ENCODE data around the gene SFRP5. TPM values are rescaled to one million over a fixed set of nuclear protein-coding genes. Genes with fewer than 3 reads are reported as not detected.

SFRP5 gene, protein sequence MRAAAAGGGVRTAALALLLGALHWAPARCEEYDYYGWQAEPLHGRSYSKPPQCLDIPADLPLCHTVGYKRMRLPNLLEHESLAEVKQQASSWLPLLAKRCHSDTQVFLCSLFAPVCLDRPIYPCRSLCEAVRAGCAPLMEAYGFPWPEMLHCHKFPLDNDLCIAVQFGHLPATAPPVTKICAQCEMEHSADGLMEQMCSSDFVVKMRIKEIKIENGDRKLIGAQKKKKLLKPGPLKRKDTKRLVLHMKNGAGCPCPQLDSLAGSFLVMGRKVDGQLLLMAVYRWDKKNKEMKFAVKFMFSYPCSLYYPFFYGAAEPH
- not detected in 2 replicates for total RNA-seq

DNA sequence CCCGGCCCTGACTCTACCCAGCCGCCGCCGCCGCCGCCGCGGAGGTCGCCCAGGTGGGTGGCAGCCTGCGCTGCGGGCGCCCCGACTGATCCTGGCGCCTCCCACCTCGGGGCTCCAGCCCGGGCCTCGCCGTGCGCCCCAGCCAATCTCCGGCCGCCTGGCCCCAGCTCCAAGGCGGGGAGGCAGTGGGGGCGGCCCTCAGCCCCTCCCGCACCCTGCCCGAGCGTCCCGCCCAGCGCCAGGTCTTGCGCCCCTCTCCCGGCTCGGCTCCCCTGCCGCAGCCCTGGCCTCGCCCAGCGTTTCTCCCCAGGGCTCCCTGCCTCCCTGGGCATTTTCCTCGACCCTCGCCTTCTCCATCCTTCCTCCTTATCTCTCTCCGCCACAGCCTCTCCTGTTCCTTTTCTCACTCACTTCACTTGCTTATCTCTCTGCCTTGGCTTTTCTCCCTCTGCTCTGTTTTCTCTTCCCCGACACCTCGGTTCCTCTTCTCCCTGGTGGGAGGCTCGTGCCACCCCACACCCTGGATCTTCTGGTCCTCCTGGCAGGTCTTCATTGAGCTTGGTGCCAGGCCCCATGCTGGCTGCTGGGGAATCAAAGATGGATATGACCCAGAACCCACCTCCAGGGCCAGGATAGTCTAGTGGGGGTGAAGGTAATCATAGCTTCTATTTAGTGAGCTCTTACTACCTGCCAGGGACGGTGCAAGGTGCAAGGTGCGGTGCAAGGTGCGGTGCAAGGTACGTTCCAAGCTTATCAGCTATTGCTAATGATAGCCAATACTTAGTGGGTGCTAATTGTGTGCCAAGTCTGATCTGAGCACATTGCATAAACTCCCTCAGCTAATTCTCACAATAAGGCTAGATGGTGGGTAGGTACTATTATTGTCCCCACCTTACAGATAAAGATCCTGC is at the start of gene SFRP5:
SFRP5 (minus strand) TSS at position 87 of the 911 bp plus-strand sequence. CDS start 166 bp downstream, outside the sequence.
- intact Hi-C loops (cut with micrococcal nuclease): no loop called here
- peaks cover 5% of the 10 kb centered on the region for H3K4me1 Mint-ChIP-seq (ENCODE audit: low read depth)
- peaks cover 3% of the 10 kb centered on the region for H3K36me3 Mint-ChIP-seq (ENCODE audit: low read depth)
- H3K4me3 Mint-ChIP-seq: no peak within 1 kb of the TSS
- no peak within 1 kb of the TSS for H3K27ac Mint-ChIP-seq
- peaks cover 31% of the 10 kb centered on the region for H3K27me3 Mint-ChIP-seq (ENCODE audit: insufficient read depth)
- H3K9me3 Mint-ChIP-seq: no peaks in the 10 kb centered on the region
- no peak for DNase-seq (ENCODE audit: low spot score)

DNA sequence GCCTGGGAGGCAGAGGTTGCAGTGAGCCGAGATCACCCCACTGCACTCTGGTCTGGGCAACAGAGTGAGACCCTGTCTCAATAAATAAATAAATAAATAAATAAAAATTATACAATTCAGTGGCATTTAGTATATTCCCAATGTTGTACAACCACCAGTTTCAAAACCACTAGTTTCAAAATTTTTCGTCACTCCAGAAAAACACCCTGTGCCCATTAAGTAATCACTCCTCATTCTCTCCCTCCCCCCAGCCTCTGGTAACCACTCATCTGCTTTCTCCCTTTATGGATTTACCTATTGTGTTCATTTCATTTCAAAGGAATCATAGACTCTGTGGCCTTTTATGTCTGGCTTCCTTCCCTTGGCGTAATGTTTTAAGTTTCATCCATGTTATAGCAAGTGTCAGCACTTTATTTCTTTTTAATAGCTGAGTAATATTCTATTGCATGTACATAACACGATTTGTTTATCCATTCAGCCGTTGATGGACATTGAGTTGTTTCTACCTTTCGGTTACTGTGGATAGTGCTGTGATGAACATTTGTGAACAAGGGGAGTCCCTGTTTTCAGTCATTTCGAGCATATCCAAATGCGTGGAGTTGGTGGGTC is 48.4 kb upstream of the SFRP5 start:
- no peaks in the 10 kb centered on the region for H3K4me1 Mint-ChIP-seq (ENCODE audit: low read depth)
- DNase-seq (ENCODE audit: low spot score): no peak
- H3K36me3 Mint-ChIP-seq (ENCODE audit: low read depth): no peaks in the 10 kb centered on the region
- intact Hi-C loops (cut with micrococcal nuclease): no loop called here
- H3K9me3 Mint-ChIP-seq: no peaks in the 10 kb centered on the region
- H3K27me3 Mint-ChIP-seq (ENCODE audit: insufficient read depth): peaks cover 9% of the 10 kb centered on the region
- H3K4me3 Mint-ChIP-seq: no peak overlapping the region
- no peak overlapping the region for H3K27ac Mint-ChIP-seq

DNA sequence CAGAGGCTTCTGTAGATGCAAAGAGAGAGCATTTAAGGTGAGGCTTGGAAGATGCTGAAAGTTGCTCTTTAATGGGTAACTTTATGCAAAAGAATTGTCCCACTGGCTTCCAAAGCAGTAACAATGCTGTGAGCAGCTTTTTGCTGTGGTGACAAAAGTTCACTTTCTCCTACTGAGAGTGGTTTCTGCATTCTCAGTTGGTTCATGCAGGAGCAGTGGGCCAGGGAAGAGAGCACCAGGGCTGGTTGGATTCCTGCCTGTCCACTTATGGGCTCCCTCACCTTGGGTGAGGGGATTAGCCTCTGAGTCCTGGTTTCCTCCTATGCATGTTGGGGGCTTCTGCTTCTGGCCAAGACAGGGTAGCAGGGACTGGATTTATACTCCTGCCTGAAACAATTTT is 46.8 kb upstream of the SFRP5 start:
- Mint-ChIP-seq H3K9me3 (no peaks in the 10 kb centered on the region), H3K36me3 (ENCODE audit: low read depth) (no peaks in the 10 kb centered on the region), H3K27me3 (ENCODE audit: insufficient read depth) (peaks cover 15% of the 10 kb centered on the region), H3K4me1 (ENCODE audit: low read depth) (no peaks in the 10 kb centered on the region), H3K27ac (no peak overlapping the region), H3K4me3 (no peak overlapping the region)
- intact Hi-C loops (cut with micrococcal nuclease): no loop called here
- no peak for DNase-seq (ENCODE audit: low spot score)

DNA sequence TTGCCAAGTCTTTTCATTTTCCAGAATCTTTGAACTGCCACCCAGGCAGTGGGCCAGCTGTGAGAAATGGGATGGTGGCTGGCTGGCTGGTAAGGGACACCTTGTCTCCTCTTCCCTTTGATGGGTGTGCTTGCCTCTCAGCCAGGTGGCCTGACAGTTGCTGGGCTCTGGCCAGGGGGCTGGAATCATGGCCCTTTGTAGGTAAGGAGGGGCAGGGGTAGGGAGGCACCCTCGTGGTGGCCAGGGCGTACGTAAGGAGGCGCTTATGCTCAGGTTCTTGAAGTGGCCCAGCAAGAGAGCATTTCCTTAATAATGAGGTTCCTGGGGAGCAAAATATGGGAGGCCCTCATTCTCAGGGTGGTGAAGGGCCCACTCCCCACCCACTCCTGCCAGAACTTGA is 44.8 kb upstream of the SFRP5 start:
- no peak for DNase-seq (ENCODE audit: low spot score)
- no peak overlapping the region for H3K4me3 Mint-ChIP-seq
- no peaks in the 10 kb centered on the region for H3K36me3 Mint-ChIP-seq (ENCODE audit: low read depth)
- no peaks in the 10 kb centered on the region for H3K4me1 Mint-ChIP-seq (ENCODE audit: low read depth)
- peaks cover 15% of the 10 kb centered on the region for H3K27me3 Mint-ChIP-seq (ENCODE audit: insufficient read depth)
- H3K9me3 Mint-ChIP-seq: no peaks in the 10 kb centered on the region
- intact Hi-C loops (cut with micrococcal nuclease): no loop called here
- no peak overlapping the region for H3K27ac Mint-ChIP-seq

DNA sequence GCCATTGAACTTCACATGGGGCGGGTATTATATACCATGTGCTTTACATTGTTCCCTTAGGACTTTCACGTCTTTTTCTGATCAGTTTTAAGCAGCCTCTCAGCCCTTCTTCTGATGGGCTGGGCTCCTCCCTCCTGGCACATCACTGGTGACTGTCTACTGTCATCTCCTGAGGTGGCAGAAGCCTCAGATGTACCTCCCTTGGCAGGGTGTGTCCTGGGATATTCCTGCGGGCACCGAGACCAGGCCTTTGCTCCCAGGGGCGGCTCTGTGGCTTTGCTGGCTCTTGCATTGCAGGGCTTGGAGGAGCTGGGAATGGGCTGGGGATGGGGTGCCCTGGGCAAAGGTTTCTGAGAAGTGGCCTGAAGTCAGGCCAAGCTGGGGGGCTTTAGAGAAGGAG is 43.2 kb upstream of the SFRP5 start:
- Mint-ChIP-seq H3K4me3 (no peak overlapping the region), H3K36me3 (ENCODE audit: low read depth) (no peaks in the 10 kb centered on the region), H3K27me3 (ENCODE audit: insufficient read depth) (peaks cover 8% of the 10 kb centered on the region), H3K4me1 (ENCODE audit: low read depth) (no peaks in the 10 kb centered on the region), H3K27ac (no peak overlapping the region), H3K9me3 (no peaks in the 10 kb centered on the region)
- no peak for DNase-seq (ENCODE audit: low spot score)
- intact Hi-C loops (cut with micrococcal nuclease): no loop called here

DNA sequence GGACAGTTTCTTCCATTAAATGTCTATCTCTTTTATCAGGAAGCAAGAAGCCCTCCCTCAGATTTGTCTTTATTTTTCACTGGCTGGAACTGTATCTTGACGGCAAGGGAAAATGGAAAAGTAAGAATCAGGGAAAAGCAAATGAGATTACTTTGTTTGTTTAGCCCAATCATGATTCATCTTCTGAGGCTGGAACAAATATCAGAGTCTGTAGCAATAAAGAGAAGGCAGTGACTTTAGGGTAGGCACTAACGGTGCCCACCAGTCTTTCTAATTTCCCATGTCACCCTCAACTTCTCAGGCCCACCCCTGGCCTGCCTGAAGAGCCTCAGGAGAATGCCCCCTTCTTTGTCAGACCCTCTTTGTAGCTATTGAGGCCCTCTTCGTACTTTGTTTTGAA is 41.5 kb upstream of the SFRP5 start:
- Mint-ChIP-seq H3K9me3 (no peaks in the 10 kb centered on the region), H3K36me3 (ENCODE audit: low read depth) (no peaks in the 10 kb centered on the region), H3K27me3 (ENCODE audit: insufficient read depth) (peaks cover 6% of the 10 kb centered on the region), H3K4me1 (ENCODE audit: low read depth) (no peaks in the 10 kb centered on the region), H3K27ac (no peak overlapping the region), H3K4me3 (no peak overlapping the region)
- DNase-seq (ENCODE audit: low spot score): no peak
- intact Hi-C loops (cut with micrococcal nuclease): no loop called here

DNA sequence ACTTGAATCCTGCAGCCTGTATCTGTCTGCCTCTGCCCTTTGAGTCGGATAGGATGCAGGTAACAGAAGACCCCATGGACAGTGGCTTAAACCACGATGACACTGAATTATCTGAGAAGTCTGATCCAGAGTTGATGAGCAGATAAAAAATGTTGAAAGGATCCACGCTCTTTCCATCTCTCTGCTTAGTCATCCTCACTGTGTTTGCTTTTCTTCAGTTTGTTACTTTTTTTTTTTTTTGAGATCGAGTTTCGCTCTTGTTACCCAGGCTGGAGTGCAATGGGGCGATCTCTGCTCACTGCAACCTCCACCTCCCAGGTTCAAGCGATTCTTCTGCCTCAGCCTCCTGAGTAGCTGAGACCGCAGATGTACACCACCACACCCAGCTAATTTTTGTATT is 40.9 kb upstream of the SFRP5 start:
- no peaks in the 10 kb centered on the region for H3K4me1 Mint-ChIP-seq (ENCODE audit: low read depth)
- no peaks in the 10 kb centered on the region for H3K36me3 Mint-ChIP-seq (ENCODE audit: low read depth)
- no peak overlapping the region for H3K27ac Mint-ChIP-seq
- H3K27me3 Mint-ChIP-seq (ENCODE audit: insufficient read depth): peaks cover 6% of the 10 kb centered on the region
- no peaks in the 10 kb centered on the region for H3K9me3 Mint-ChIP-seq
- DNase-seq (ENCODE audit: low spot score): no peak
- intact Hi-C loops (cut with micrococcal nuclease): no loop called here
- H3K4me3 Mint-ChIP-seq: no peak overlapping the region

DNA sequence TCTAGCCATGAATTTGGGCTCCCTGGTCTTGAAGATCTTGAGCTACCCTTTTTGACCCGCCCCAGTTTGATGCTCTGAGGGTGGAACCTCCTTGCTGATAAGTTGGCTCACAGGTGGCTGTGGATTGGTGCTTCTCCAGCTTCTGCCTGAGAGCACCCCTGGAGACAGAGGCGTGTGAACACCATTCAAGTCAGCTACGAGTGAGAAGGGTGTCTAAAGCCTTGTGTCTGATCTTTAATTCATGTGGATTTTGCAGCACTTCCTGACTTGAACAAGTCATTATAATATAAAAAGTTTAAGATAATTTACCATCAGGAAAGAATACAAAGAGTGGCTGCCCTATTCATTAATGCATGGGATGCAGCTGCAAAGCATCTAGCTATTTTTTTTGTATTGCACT is 40.2 kb upstream of the SFRP5 start:
- H3K4me3 Mint-ChIP-seq: no peak overlapping the region
- H3K27me3 Mint-ChIP-seq (ENCODE audit: insufficient read depth): peaks cover 7% of the 10 kb centered on the region
- intact Hi-C loops (cut with micrococcal nuclease): no loop called here
- no peak overlapping the region for H3K27ac Mint-ChIP-seq
- no peaks in the 10 kb centered on the region for H3K9me3 Mint-ChIP-seq
- no peaks in the 10 kb centered on the region for H3K36me3 Mint-ChIP-seq (ENCODE audit: low read depth)
- DNase-seq (ENCODE audit: low spot score): no peak
- no peaks in the 10 kb centered on the region for H3K4me1 Mint-ChIP-seq (ENCODE audit: low read depth)

DNA sequence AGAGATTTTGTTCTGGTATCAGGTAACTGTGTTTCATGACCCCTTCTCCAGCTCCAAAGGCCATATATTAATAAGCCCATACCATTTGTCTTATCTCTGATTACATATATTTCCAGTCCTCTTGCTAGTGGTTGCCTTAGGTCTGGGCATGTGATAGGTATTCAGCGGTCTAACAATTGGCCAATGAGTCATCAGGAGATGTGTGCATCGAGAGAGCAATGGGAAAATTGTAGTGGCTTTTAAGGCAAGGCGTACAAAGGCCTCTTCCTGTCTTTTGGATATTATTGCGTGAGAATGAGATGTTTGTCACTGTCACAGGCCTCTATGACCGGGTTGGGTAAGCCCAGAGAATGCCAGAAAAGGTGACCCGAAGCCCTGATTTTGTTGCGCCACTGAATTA is 38.6 kb upstream of the SFRP5 start:
- Mint-ChIP-seq H3K27me3 (ENCODE audit: insufficient read depth) (peaks cover 7% of the 10 kb centered on the region), H3K36me3 (ENCODE audit: low read depth) (no peaks in the 10 kb centered on the region), H3K4me3 (no peak overlapping the region), H3K27ac (no peak overlapping the region), H3K4me1 (ENCODE audit: low read depth) (no peaks in the 10 kb centered on the region), H3K9me3 (no peaks in the 10 kb centered on the region)
- intact Hi-C loops (cut with micrococcal nuclease): no loop called here
- no peak for DNase-seq (ENCODE audit: low spot score)

DNA sequence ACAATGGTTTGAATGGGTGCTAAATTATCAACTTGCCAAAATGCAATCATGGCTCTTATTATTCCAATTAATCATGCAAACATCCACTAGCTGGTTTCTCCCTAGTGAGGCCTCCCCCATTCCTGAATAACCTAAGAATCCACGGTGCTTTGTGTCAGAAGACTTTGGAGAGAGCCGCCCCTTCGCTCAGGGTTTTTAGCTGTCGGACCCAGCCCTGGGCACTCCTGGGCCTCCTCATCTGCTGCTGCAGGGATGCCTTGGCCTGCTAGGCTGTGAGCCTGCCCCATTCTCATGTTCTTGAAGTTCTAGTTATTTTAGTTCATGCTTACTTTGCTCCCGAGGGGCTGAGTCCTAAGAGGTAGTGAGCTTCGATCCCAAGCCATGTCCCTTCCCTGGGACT is 34.1 kb upstream of the SFRP5 start:
- H3K4me1 Mint-ChIP-seq (ENCODE audit: low read depth): no peaks in the 10 kb centered on the region
- no peak overlapping the region for H3K4me3 Mint-ChIP-seq
- no peaks in the 10 kb centered on the region for H3K9me3 Mint-ChIP-seq
- DNase-seq (ENCODE audit: low spot score): no peak
- H3K36me3 Mint-ChIP-seq (ENCODE audit: low read depth): no peaks in the 10 kb centered on the region
- peaks cover 11% of the 10 kb centered on the region for H3K27me3 Mint-ChIP-seq (ENCODE audit: insufficient read depth)
- H3K27ac Mint-ChIP-seq: no peak overlapping the region
- intact Hi-C loops (cut with micrococcal nuclease): no loop called here

DNA sequence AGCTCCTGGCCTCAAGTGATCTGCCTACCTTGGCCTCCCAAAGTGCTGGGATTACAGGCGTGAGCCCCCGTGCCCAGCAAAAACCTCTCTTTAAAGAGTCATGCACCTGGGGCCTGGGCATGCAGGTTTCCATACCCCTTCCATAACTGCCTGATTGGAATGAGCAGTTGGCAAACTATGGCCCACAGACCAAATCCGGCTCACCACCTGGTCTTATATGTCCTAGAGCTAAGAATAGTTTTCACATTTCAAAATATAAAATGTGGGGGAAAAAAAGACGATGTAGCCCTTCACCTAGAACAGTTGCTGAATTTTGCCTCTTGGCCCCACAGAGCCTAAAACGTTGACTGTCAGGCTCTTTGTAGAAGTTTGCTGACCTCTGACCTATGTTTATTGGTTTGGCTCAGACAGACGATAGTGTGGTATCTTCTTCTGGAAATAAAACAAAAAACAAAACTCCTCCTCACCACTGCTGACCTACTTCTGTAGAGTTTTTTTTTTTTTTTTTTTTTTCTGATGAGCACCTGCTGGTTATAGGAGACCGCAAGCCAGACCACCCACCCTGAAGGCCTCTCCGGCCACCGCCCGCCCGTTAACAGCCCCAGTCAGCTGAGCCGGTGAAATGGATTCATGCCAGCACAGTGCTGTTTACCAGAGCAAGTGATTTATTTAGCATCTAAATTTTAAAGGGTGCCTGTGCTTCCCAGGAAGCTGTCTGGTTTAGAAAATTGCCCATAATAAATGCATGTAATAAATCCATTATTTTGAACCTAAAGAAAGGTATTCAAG is 33.5 kb upstream of the SFRP5 start:
- intact Hi-C loops (cut with micrococcal nuclease): no loop called here
- Mint-ChIP-seq H3K9me3 (no peaks in the 10 kb centered on the region), H3K27me3 (ENCODE audit: insufficient read depth) (peaks cover 11% of the 10 kb centered on the region), H3K36me3 (ENCODE audit: low read depth) (no peaks in the 10 kb centered on the region), H3K27ac (no peak overlapping the region), H3K4me3 (no peak overlapping the region), H3K4me1 (ENCODE audit: low read depth) (no peaks in the 10 kb centered on the region)
- no peak for DNase-seq (ENCODE audit: low spot score)

DNA sequence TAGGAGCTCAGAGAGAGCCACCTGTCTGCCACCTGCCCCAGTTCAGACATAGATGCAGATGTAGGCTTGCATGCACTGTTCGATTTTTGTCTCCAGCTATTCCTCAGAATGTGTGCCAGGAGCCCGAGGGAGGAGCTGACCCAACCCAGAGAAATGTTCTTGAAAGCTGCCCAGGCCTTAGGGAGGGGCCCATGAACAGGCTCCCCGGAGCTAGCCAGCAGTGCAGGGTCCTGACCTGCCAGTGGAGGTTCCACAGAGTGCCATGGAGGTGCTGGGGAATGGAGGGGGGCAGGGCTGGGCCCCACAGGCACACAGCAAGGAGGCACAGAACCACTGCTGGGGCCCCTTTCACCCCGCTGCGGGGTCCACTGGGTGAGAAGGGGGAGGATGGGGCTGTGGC is 29.6 kb upstream of the SFRP5 start:
- Mint-ChIP-seq H3K9me3 (peaks cover 18% of the 10 kb centered on the region), H3K27me3 (ENCODE audit: insufficient read depth) (peaks cover 13% of the 10 kb centered on the region), H3K27ac (no peak overlapping the region), H3K4me3 (no peak overlapping the region), H3K36me3 (ENCODE audit: low read depth) (peaks cover 5% of the 10 kb centered on the region), H3K4me1 (ENCODE audit: low read depth) (peaks cover 5% of the 10 kb centered on the region)
- no peak for DNase-seq (ENCODE audit: low spot score)
- intact Hi-C loops (cut with micrococcal nuclease): no loop called here
